K562 (cell line): ENCODE measurements around the gene ARHGDIA. TPM values are rescaled to one million over a fixed set of nuclear protein-coding genes. Genes with fewer than 3 reads are reported as not detected.

Source experiments
- ATAC-seq: fragments of 200-7000 bp; cut with Tn5 transposase; 3 replicates; pipeline ENCODE4 v1.9.1; 2020; ENCODE audit warnings: moderate library complexity
- BruUV-seq: library from RNA; stranded (reverse); fragments of 400-500 nt; replicated peaks from 2 replicates; lab custom pipeline; 2021; lab: Mats Ljungman, UMichigan
- CTCF ChIA-PET: fragments of 300-600 bp; formaldehyde crosslinking; extraction: SDS; loops from one replicate; lab custom pipeline; 2021; ENCODE audit warnings: low intra/inter-chr PET ratio; lab: Yijun Ruan, JAX
- POLR2A ChIA-PET: fragments of 300-600, 350-650 bp; sonication (Branson Sonifier 250); formaldehyde crosslinking; extraction: SDS; loops from one replicate; lab custom pipeline; 2021; ENCODE audit warnings: antibody characterized with exemption, inconsistent platforms; lab: Yijun Ruan, JAX
- DNase-seq, 4 experiments: peaks; one replicate each; pipeline versions ENCODE4 v3.0.0 to v3.0.0-alpha.2; 2011 to 2018; ENCODE audit warnings: low spot score in 3 of 4, mixed read lengths in 3 of 4; ENCODE audit errors: extremely low read depth in 1 of 4
- FAIRE-seq: peaks from 2 replicates; lab custom pipeline; 2011; peaks lifted over from hg19 to GRCh38; lab: Jason Lieb, UNC
- H2AFZ ChIP-seq: 2 replicates; pipeline ENCODE4 v1.6.0; 2011; ENCODE audit warnings: low read depth, low read length, control low read depth, inconsistent platforms
- H3K27ac ChIP-seq: fragments of 200-600 bp; 3 replicates; pipeline ENCODE4 v1.8.0; 2011; ENCODE audit warnings: low read depth, mild to moderate bottlenecking, control low read depth, inconsistent platforms, low read length, moderate library complexity, mixed read lengths; ENCODE audit errors: extremely low read depth
- H3K27me3 ChIP-seq, 2 experiments: fragments of 300-600 bp in 1 of 2; 2 replicates in 1 of 2; 3 replicates in 1 of 2; pipeline versions ENCODE4 v1.6.0 to v1.8.0; 2011; ENCODE audit warnings: inconsistent platforms in 2 of 2, low read length in 2 of 2, mild to moderate bottlenecking in 1 of 2, mixed read lengths in 1 of 2, moderate library complexity in 1 of 2; ENCODE audit not compliant: control insufficient read depth in 2 of 2, insufficient read depth in 2 of 2
- H3K36me3 ChIP-seq: fragments of 300-600 bp; 3 replicates; pipeline ENCODE4 v1.8.0; 2011; ENCODE audit warnings: mild to moderate bottlenecking, low read length, inconsistent platforms; ENCODE audit not compliant: control insufficient read depth, insufficient read depth
- H3K4me1 ChIP-seq, 2 experiments: fragments of 200-600 bp in 1 of 2; replicated peaks in 1 of 2; 2 replicates in 1 of 2; 3 replicates in 1 of 2; pipeline versions ENCODE4 v1.5.1 to v1.8.0; 2011; ENCODE audit warnings: inconsistent platforms in 2 of 2, low read length in 2 of 2, mild to moderate bottlenecking in 1 of 2, mixed read lengths in 1 of 2, moderate library complexity in 1 of 2; ENCODE audit not compliant: control insufficient read depth in 2 of 2, insufficient read depth in 2 of 2
- H3K4me2 ChIP-seq: 2 replicates; pipeline ENCODE4 v1.6.1; 2011; ENCODE audit warnings: low read length, control low read depth, inconsistent platforms, mixed read lengths; ENCODE audit not compliant: insufficient read depth
- H3K4me3 ChIP-seq: fragments of 200-600 bp; sonication (generic), shearing (Covaris generic); 2 replicates; pipeline ENCODE4 v1.5.1; 2016; ENCODE audit warnings: control low read depth, inconsistent platforms
- H3K79me2 ChIP-seq: fragments of 200-600 bp; 3 replicates; pipeline ENCODE4 v1.8.0; 2011; ENCODE audit warnings: low read length, inconsistent platforms; ENCODE audit not compliant: control insufficient read depth, insufficient read depth
- H3K9ac ChIP-seq, 2 experiments: 2 replicates each; pipeline versions ENCODE4 v1.6.0 to v1.6.1; 2011; ENCODE audit warnings: low read depth in 2 of 2, low read length in 2 of 2, control low read depth in 1 of 2, inconsistent platforms in 1 of 2, mild to moderate bottlenecking in 1 of 2, mixed read lengths in 1 of 2; ENCODE audit not compliant: insufficient read depth in 1 of 2
- H3K9me1 ChIP-seq: one replicate; pipeline ENCODE4 v1.6.0; 2011; ENCODE audit warnings: inconsistent platforms, mild to moderate bottlenecking, low read length, moderate library complexity; ENCODE audit not compliant: control insufficient read depth, insufficient read depth
- H3K9me3 ChIP-seq: replicated peaks from 2 replicates; pipeline ENCODE4 v1.5.1; 2011; ENCODE audit warnings: low read depth, low read length, inconsistent platforms; ENCODE audit not compliant: control insufficient read depth, insufficient read depth
- H4K20me1 ChIP-seq: replicated peaks from 2 replicates; pipeline ENCODE4 v1.6.1; 2011; ENCODE audit warnings: low read length, inconsistent platforms, mixed read lengths; ENCODE audit not compliant: control insufficient read depth, insufficient read depth
- CBFB ChIP-seq: sonication (generic); formaldehyde crosslinking; IDR thresholded peaks from 2 replicates; pipeline ENCODE4 v1.4.0; 2020; ENCODE audit warnings: mild to moderate bottlenecking, missing genetic modification reagents
- FUS ChIP-seq: fragments of 200-400 bp; formaldehyde crosslinking; optimal IDR thresholded peaks from 2 replicates; pipeline ENCODE3; 2017; ENCODE audit warnings: low read depth, low read length
- MYNN ChIP-seq, 2 experiments: sonication (generic); formaldehyde crosslinking in 1 of 2; IDR thresholded peaks; 2 replicates each; pipeline versions ENCODE4 v1.5.0 to v1.6.1; 2016 to 2020; ENCODE audit warnings: antibody characterized with exemption in 1 of 2, missing genetic modification reagents in 1 of 2
- PHB2 ChIP-seq: fragments of 450-650 bp; IDR thresholded peaks from 2 replicates; pipeline ENCODE4 v1.6.1; 2017; ENCODE audit warnings: low read depth
- RBFOX2 ChIP-seq: fragments of 200-400 bp; formaldehyde crosslinking; IDR thresholded peaks from 2 replicates; pipeline ENCODE4 v1.6.1; 2017; ENCODE audit warnings: low read depth, mild to moderate bottlenecking, low read length, moderate library complexity
- TGIF2 ChIP-seq: sonication (generic); formaldehyde crosslinking; IDR thresholded peaks from 2 replicates; pipeline ENCODE4 v1.8.1; 2022; ENCODE audit warnings: mild to moderate bottlenecking, missing genetic modification reagents, moderate library complexity
- ZBTB17 ChIP-seq: fragments of 450-650 bp; formaldehyde crosslinking; IDR thresholded peaks from 2 replicates; pipeline ENCODE4 v1.4.0; 2020; ENCODE audit warnings: mild to moderate bottlenecking
- WGBS: fragments of 100-300 bp; shearing (Covaris generic); methylation state at CpG from one replicate; pipeline ENCODE4 v1.1.6; 2016; ENCODE audit warnings: low coverage, mixed read lengths; ENCODE audit not compliant: insufficient coverage; ENCODE audit errors: missing lambda C conversion rate; 5-methylcytosine and 5-hydroxymethylcytosine counted together
- in situ Hi-C: fragments of 300-500 bp; cut with MboI; formaldehyde crosslinking; loops from 4 replicates; pipeline ENCODE4 v1.15.0; 2018; ENCODE audit warnings: inconsistent platforms, mixed read lengths
- intact Hi-C: fragments of 100-400 bp; cut with micrococcal nuclease; formaldehyde crosslinking; loops from 2 replicates; pipeline ENCODE4 v1.14.2; 2022
- polyA plus RNA-seq, 8 experiments: library from polyadenylated mRNA; depleted of rRNA in 4 of 8; stranded (reverse) in 5 of 8; unstranded in 3 of 8; fragments of >200 nt; fragmentation: Nextera tagmentation in 2 of 8; fragmentation: Illumina TruSeq in 1 of 8; extraction: Ambion mirVana in 2 of 8; extraction: Trizol in 1 of 8; gene quantifications; 2 replicates each; pipeline versions ENCODE4 v1.2.1 to v1.2.3, GENCODE V29; 2011 to 2014; ENCODE audit warnings: inconsistent platforms in 1 of 8, missing spikeins in 1 of 8
- total RNA-seq, 7 experiments: library from RNA; depleted of rRNA in 6 of 7; stranded (reverse); fragments of >200 nt in 6 of 7; fragmentation: Illumina TruSeq in 2 of 7; extraction: Trizol in 2 of 7; gene quantifications; 2 replicates each; pipeline versions ENCODE4 v1.2.1 to v1.2.3, GENCODE V29; 2011 to 2021; ENCODE audit warnings: low replicate concordance in 1 of 7
- TF ChIP-seq, protein P1 (sequence below): sonication (generic); formaldehyde crosslinking; IDR thresholded peaks from 2 replicates; pipeline ENCODE4 v1.8.0; 2022; ENCODE audit warnings: missing genetic modification reagents, mild to moderate bottlenecking, moderate library complexity, borderline replicate concordance
- TF ChIP-seq, protein P2 (sequence below): fragments of 450-650 bp; IDR thresholded peaks from 2 replicates; pipeline ENCODE4 v1.6.1; 2017; ENCODE audit warnings: mild to moderate bottlenecking, moderate library complexity

ARHGDIA gene
- total and polyA plus RNA-seq, 9 of the 15 experiments (the other 6 are each of a cell fraction or from before 2014, with no cell fraction given): 9.6 to 340 (median 97.6) TPM

DNA sequence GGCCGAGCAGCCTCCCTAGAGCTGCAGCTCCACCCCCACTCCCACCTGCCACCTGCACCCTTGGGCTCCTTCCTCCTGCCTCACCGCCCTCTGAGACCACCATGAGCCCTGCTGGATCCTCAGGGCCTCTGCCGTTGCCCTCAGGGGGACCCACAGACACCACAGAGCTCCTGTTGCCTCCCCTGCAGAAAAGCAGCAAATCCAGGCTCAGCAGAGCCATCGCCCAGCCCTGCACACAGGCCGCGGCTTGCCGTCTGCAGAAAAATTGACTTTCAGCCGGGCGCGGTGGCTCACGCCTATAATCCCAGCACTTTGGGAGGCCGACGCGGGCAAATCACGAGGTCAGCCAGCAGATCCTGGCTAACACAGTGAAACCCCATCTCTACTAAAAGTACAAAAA lies 29.3 kb downstream of the ARHGDIA start (continued):
- TF ChIP-seq ZBTB17 (CRISPR knock-in tag) (no peak), PHB2 (no peak), MYNN (IDR thresholded peaks at IDR 0.05) (no peak), MYNN (CRISPR knock-in tag; IDR thresholded peaks at IDR 0.05) (no peak)

DNA sequence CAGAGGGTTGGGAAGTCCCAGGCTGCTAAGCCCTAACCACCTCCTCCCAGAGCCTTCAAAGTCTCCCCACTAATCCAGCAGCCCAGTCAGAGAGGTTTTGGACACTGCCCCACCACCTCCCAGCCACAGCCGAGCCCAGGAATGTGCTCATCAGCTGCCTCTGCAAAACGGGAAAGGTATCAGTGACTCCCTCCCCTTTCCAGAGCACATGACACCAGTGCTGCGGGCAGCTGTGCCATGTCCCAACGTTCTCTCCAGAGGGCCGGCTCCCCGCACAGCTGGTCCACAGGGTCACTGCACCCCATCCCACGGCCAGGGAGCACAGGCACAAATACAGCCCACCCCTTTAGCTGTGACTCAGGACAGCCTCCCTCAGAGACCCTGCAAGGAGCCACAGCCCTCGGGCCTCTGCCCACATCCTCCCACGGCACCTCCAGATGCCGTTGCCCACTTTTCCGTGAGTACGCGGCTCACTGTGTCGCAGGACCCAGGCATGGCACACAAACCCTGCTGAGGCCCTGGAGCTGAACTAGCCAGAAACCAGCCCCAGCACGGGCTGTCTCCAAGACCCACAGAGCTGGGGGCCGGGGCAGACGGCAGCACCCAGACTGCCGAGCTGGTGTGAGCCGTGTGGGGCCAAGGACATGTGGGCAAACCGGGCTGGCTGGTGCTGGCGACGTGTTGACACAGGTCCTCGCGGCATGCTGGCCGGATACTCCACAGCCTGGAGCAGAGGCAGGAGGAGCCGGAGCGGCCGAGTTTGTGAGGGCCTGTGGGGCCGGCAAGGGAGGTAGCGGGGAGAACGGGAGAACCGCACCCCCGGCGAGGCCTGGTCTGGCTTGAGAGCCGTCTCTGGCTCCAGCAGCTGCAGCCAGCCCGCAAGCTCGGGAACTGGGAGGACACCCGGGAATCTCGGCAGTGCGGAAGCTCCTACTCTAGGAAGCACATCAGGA lies 30.0 kb downstream of the ARHGDIA start:
- in situ Hi-C loops (no loop called here), intact Hi-C loops (no loop called here)
- H3K4me3 ChIP-seq: no peak overlapping the region
- BruUV-seq: no TSS peak
- ATAC-seq (no peak), FAIRE-seq (no peak), DNase-seq (no peak)
- no peaks in the 10 kb centered on the region for H3K9me3 ChIP-seq
- H3K4me2 ChIP-seq: no peak overlapping the region
- H3K36me3 ChIP-seq: peaks cover 35% of the 10 kb centered on the region; the same call in 2 of the 3 replicates
- WGBS: 80% methylated on average over 40 of the region's 40 CpGs
- no peak overlapping the region for H3K27ac ChIP-seq
- H3K27me3 ChIP-seq: no peaks in the 10 kb centered on the region
- no peak overlapping the region for H2AFZ ChIP-seq
- no peaks in the 10 kb centered on the region for H3K79me2 ChIP-seq
- H4K20me1 ChIP-seq: peaks cover 13% of the 10 kb centered on the region
- CTCF ChIA-PET: no interaction called here
- peak overlapping the region in 1 of 2 experiments; percentile 74; a peak in 2 of 4 replicates for H3K9ac ChIP-seq
- POLR2A ChIA-PET: interaction anchor here (1.0 to 8.0 kb wide), 6 partner anchors 8 to 20 kb away, joined by 3 to 85 read pairs (median 21); partner anchors contain the start of genes MCRIP1 and P4HB
- TF ChIP-seq CBFB (CRISPR knock-in tag) (0 out of 2 replicates have a peak, but pooled peaks have one; percentile 32), TGIF2 (0 out of 2 replicates have a peak, but pooled peaks have one; percentile 14), FUS (no peak), RBFOX2 (peak; percentile 50; the same call in 1 of the 2 replicates)
- TF ChIP-seq, protein P1, sequence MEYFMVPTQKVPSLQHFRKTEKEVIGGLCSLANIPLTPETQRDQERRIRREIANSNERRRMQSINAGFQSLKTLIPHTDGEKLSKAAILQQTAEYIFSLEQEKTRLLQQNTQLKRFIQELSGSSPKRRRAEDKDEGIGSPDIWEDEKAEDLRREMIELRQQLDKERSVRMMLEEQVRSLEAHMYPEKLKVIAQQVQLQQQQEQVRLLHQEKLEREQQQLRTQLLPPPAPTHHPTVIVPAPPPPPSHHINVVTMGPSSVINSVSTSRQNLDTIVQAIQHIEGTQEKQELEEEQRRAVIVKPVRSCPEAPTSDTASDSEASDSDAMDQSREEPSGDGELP (CRISPR knock-in tag): 0 out of 2 replicates have a peak, but pooled peaks have one; percentile 22
- TF ChIP-seq, protein P2, sequence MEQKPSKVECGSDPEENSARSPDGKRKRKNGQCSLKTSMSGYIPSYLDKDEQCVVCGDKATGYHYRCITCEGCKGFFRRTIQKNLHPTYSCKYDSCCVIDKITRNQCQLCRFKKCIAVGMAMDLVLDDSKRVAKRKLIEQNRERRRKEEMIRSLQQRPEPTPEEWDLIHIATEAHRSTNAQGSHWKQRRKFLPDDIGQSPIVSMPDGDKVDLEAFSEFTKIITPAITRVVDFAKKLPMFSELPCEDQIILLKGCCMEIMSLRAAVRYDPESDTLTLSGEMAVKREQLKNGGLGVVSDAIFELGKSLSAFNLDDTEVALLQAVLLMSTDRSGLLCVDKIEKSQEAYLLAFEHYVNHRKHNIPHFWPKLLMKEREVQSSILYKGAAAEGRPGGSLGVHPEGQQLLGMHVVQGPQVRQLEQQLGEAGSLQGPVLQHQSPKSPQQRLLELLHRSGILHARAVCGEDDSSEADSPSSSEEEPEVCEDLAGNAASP: no peak
- H3K9me1 ChIP-seq: no peaks in the 10 kb centered on the region
- H3K4me1 ChIP-seq: peaks cover 4 to 50% of the 10 kb centered on the region in 2 experiments; a peak in 4 of 5 replicates
